Measurements from ENCODE around the gene PTCD2. TPM values are rescaled to one million over a fixed set of nuclear protein-coding genes. Genes with fewer than 3 reads are reported as not detected.

PTCD2 gene
- total RNA-seq, 1 donor = 11.7 TPM

DNA sequence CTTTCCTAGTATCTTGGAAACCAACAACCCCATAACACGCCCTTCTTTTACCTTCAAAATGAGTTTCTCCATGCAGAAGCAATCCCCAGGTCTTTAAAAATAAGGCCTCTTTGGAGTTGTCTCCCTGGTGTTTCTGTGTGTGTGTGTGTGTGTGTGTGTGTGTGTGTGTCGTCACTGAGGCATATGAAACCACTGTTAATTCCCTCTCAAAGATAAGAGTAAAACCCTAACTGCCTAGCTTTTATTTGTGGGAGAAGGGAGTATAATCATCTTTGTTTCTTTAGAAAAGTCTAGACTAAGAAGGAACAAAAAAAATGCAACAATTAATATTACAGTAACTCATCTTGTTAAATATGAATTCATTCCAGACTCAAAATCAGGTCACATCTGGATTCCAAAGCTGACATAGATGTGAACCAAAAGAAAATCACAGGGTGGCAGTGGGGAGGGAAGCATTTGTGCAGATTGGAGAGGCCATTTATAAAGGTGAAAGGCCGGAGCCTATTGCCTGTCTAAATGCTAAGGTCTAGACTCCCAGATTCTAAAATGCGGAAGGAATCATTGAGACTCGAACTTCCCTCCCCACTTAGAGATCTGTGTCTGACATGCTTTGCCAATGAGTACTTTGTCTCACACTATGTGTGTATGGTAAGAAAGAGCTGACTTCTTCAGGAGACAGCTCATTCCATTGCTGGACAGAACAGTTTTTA, 95.6 kb downstream of the PTCD2 start:
- TF ChIP-seq, protein P1, sequence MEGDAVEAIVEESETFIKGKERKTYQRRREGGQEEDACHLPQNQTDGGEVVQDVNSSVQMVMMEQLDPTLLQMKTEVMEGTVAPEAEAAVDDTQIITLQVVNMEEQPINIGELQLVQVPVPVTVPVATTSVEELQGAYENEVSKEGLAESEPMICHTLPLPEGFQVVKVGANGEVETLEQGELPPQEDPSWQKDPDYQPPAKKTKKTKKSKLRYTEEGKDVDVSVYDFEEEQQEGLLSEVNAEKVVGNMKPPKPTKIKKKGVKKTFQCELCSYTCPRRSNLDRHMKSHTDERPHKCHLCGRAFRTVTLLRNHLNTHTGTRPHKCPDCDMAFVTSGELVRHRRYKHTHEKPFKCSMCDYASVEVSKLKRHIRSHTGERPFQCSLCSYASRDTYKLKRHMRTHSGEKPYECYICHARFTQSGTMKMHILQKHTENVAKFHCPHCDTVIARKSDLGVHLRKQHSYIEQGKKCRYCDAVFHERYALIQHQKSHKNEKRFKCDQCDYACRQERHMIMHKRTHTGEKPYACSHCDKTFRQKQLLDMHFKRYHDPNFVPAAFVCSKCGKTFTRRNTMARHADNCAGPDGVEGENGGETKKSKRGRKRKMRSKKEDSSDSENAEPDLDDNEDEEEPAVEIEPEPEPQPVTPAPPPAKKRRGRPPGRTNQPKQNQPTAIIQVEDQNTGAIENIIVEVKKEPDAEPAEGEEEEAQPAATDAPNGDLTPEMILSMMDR (IDR thresholded peaks at IDR 0.05; ENCODE audit: insufficient read depth, low read depth, low read length) = no peak
- no peak for DNase-seq (ENCODE audit: low read depth)

DNA sequence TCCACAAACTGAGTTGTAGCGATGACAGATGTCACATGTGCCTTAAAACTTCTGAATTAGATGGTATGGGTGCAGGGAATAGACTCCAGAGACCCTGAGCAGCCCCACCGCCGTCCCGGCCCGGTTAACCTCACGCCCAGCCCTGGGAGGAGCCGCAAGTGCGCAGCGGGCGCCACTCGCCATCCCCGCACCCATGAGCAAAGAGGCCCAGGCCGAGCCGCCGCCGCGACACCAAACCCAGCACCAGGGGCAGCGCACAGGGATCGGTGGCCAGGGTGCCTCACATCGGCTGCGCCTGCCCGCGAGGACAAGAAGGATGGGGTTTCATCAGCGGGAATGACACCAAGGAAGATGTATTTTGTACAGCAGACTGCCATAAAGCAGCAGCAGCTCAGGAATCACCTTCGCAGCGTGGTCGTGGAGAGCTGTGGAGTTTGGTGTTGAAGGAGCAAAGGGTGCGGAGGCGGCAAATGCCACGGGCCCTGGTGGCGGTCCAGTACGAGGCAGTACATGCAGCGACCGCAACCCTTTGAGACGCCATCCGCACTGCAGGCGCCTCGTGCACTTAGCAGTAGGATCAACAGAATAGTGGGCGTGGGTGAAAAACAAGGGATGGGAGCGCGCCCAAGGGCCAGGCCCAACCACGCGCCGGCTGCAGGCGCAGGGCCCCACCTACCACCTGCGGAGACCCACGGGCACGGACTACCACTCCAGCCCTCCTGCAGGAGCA, 97.3 kb downstream of the PTCD2 start:
- DNase-seq (ENCODE audit: low read depth) = no peak
- H3K4me3 ChIP-seq (ENCODE audit: low read depth, low read length) = no peak overlapping the region
- TF ChIP-seq, protein P1 (IDR thresholded peaks at IDR 0.05; ENCODE audit: insufficient read depth, low read depth, low read length) = no peak

More for the DNA sequence above, 95.6 kb downstream of the PTCD2 start:
- H3K4me3 ChIP-seq (ENCODE audit: low read depth, low read length) = no peak overlapping the region

Small RNAs within 50 kb of the gene (small RNA-seq; reads per million reads assigned to genes)
- gene RN7SL153P = not detected

Other genes starting within 250 kb of the PTCD2 start
- 74.3 and 124 TPM in 2 replicates for gene MAP1B, start 212.9 kb upstream of the PTCD2 start, total RNA-seq
- gene MRPS27, start 133 bp upstream of the PTCD2 start, total RNA-seq = 66.7 and 88.5 TPM in 2 replicates
- under 0.01 TPM in 2 replicates for gene ZNF366, start 187.0 kb downstream of the PTCD2 start, total RNA-seq

Data from fibroblast of villous mesenchyme (primary cell).